Measurements from ENCODE around the gene ZNF467.

GRCh38 chr7:149792220-149792595 lies 18.8 kb upstream of the ZNF467 start:
- TF ChIP-seq CTCF (IDR thresholded peaks at IDR 0.05) (no peak), POLR2A (IDR thresholded peaks at IDR 0.05) (no peak)

Measured in esophagus squamous epithelium (tissue), 4 donors.